Activated naive CD4-positive, alpha-beta T cell treated with anti-CD3 and anti-CD28 coated beads for 36 hours (primary cell): ENCODE results near the gene PNMA1. TPM values are rescaled to one million over a fixed set of nuclear protein-coding genes. Genes with fewer than 3 reads are reported as not detected.

Experiments used
- CTCF ChIA-PET: fragments of 350-600 bp; sonication (Branson Sonifier 250); formaldehyde crosslinking; loops from one replicate; lab custom pipeline; 2021; ENCODE audit warnings: antibody characterized with exemption; lab: Charles Lee
- DNase-seq: peaks from one replicate; pipeline ENCODE4 v3.0.0-alpha.2; 2020
- H3K27ac Mint-ChIP-seq: one replicate; pipeline ENCODE4 v1.8.0; 2021; ENCODE audit warnings: mild to moderate bottlenecking, mixed read lengths
- H3K27me3 Mint-ChIP-seq: one replicate; pipeline ENCODE4 v1.8.0; 2021; ENCODE audit warnings: low read depth, mixed read lengths
- H3K36me3 Mint-ChIP-seq: one replicate; pipeline ENCODE4 v1.8.0; 2021; ENCODE audit warnings: low read depth, mixed read lengths
- H3K4me1 Mint-ChIP-seq: one replicate; pipeline ENCODE4 v1.8.0; 2021; ENCODE audit warnings: low read depth, mixed read lengths
- H3K4me3 Mint-ChIP-seq: one replicate; pipeline ENCODE4 v1.8.0; 2021; ENCODE audit warnings: mild to moderate bottlenecking, moderate library complexity, mixed read lengths
- H3K9me3 Mint-ChIP-seq: one replicate; pipeline ENCODE4 v1.8.0; 2021; ENCODE audit warnings: mixed read lengths
- intact Hi-C: fragments of 100-400 bp; cut with micrococcal nuclease; formaldehyde crosslinking; loops from one replicate; pipeline ENCODE4 v1.15.1; 2023
- microRNA-seq: library from miRNA; unstranded; fragments of <30 nt; microRNA quantifications from one replicate; pipeline ENCODE4 v1.2.0, GENCODE V29; 2022; ENCODE audit warnings: borderline microRNAs expressed, borderline replicate concordance
- total RNA-seq, 2 experiments: library from RNA; stranded (reverse); gene quantifications; one replicate each; pipeline ENCODE4 v1.2.3, GENCODE V29; 2021

PNMA1 gene
- total RNA-seq, 2 experiments from 2014 or later, result 18.5 to 19.2 TPM

DNA sequence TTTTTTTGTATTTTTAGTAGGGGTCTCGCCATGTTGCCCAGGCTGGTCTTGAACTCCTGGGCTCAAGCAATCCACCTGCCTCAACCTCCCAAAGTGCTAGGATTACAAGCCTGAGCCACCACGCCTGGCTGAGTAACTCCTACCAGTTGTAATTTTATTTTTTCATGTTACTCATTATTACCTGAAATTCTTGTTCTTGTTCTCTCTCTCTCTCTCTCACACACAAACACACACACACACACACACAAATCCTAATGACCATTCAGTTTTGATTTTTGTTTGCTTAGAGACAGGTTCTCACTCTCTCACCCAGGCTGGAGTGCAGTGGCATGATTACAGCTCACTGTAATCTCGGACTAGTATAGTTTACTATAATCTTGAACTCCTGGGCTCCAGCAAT, 39.2 kb downstream of the PNMA1 start:
- intact Hi-C loops, result no loop called here
- no peak overlapping the region for H3K4me3 Mint-ChIP-seq
- no peak for DNase-seq
- no peak overlapping the region for H3K27ac Mint-ChIP-seq
- no peaks in the 10 kb centered on the region for H3K27me3 Mint-ChIP-seq
- H3K36me3 Mint-ChIP-seq, result no peaks in the 10 kb centered on the region
- H3K4me1 Mint-ChIP-seq, result no peaks in the 10 kb centered on the region
- no peaks in the 10 kb centered on the region for H3K9me3 Mint-ChIP-seq
- CTCF ChIA-PET, result interaction anchor here (0.7 to 0.8 kb wide), 2 partner anchors 202 to 1206 kb away, joined by 3 read pairs; no protein-coding TSS in a partner anchor

DNA sequence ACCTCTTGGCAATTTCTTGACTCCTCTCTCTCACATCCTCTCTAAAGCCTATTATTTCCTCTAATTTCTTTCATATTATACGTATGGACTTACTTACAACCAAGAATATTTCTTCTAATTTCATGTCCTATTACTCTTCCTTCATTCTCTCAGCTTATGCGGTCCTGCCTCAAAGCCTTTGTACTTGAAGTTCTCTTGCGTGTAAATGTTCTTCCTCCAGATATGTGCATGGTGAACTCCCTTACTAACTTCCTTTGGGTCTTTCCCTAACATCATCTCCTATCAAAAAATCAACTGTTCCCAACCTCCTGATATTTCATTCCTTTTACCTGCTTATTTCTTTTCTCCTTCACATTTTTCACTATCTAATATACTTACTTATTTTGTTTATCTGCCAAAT, 46.3 kb downstream of the PNMA1 start:
- Mint-ChIP-seq H3K9me3 (no peaks in the 10 kb centered on the region), H3K4me3 (no peak overlapping the region), H3K27ac (no peak overlapping the region), H3K27me3 (no peaks in the 10 kb centered on the region), H3K36me3 (peaks cover under 1% of the 10 kb centered on the region), H3K4me1 (peaks cover 2% of the 10 kb centered on the region)
- intact Hi-C loops, result no loop called here
- DNase-seq, result no peak
- CTCF ChIA-PET, result no interaction called here

DNA sequence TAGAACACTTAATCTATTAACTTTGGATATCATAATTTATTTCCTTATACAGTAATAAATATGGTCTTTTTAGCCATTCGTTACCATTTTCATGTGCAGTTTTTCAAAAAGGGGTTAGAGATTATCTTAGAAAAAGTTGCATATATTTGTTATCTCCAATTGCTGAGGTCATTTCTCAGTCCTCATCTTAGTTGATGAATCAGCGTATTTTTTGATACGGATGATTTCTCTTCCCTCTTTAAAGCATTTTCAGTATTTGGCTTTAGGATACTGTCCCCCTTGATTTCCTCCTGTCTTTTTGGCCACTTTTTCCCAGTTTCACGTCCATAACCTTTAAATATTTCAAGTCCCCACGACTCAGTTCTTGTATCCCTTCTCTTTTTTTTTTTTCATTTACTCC, 47.6 kb downstream of the PNMA1 start:
- no peak for DNase-seq
- Mint-ChIP-seq H3K27ac (no peak overlapping the region), H3K36me3 (peaks cover 5% of the 10 kb centered on the region), H3K4me1 (peaks cover 2% of the 10 kb centered on the region), H3K9me3 (no peaks in the 10 kb centered on the region), H3K4me3 (no peak overlapping the region), H3K27me3 (no peaks in the 10 kb centered on the region)
- intact Hi-C loops, result no loop called here
- CTCF ChIA-PET, result no interaction called here

DNA sequence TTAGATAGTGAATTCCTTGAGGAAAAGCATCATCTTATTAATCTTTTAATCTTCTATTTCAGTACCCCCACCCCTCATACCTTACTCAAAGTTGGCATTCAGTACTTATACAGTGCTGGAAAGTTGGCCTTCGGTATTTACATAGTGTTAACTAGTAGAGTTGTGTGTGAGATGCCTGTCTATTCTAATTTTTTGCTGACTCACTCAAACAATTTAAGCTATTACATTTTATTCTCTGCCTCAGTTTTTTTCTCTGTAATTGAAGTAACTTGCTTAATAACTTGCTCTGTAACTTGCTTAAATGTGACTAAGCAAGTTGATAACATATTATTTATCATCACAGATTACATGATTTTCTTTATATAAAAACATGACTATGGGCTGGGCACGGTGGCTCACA, 49.1 kb downstream of the PNMA1 start:
- CTCF ChIA-PET, result interaction anchor here (0.6 to 1.6 kb wide), 2 partner anchors 32 to 38 kb away, joined by 3 read pairs; no protein-coding TSS in a partner anchor
- H3K27me3 Mint-ChIP-seq, result no peaks in the 10 kb centered on the region
- no peak overlapping the region for H3K27ac Mint-ChIP-seq
- intact Hi-C loops, result no loop called here
- no peaks in the 10 kb centered on the region for H3K9me3 Mint-ChIP-seq
- H3K4me3 Mint-ChIP-seq, result no peak overlapping the region
- peaks cover 8% of the 10 kb centered on the region for H3K36me3 Mint-ChIP-seq
- no peak for DNase-seq
- H3K4me1 Mint-ChIP-seq, result peaks cover 2% of the 10 kb centered on the region

DNA sequence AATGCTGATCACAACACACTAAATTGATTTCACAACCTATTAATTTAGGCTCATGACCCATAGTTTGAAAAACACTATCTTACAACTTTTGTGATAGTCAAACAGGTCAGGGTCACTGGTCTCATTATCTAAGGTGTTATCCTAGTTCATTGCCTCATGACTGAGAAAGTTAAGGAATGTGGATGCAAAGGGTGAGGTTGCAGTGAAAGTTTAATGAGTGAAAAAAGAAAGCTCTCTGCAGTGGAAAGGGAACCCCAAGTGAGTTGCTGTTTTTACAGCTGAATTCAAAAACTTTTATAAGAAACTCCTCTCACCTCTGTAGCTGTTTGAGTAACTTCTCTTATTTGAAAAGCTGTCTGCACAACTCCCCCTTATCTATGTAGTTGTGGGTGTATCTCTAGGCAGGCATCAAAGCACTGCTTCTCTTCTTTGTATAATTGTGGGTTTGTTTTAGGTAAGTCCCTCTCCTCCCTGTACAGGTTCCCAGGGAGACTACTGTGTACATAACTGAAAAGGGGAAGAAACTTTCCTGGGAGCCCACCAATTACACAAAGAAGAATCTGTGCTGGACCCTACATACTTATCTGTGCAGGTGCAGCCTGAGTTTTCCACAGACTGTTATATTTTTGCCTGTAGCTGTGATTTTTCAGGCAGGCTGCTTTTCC, 50.5 kb downstream of the PNMA1 start:
- intact Hi-C loops, result no loop called here
- no peak overlapping the region for H3K4me3 Mint-ChIP-seq
- peaks cover 2% of the 10 kb centered on the region for H3K4me1 Mint-ChIP-seq
- no peak overlapping the region for H3K27ac Mint-ChIP-seq
- CTCF ChIA-PET, result interaction anchor here (0.6 kb wide), 1 partner anchor 13 kb away, joined by 3 read pairs; no protein-coding TSS in a partner anchor
- no peaks in the 10 kb centered on the region for H3K27me3 Mint-ChIP-seq
- no peak for DNase-seq
- H3K9me3 Mint-ChIP-seq, result no peaks in the 10 kb centered on the region
- H3K36me3 Mint-ChIP-seq, result peaks cover 8% of the 10 kb centered on the region

DNA sequence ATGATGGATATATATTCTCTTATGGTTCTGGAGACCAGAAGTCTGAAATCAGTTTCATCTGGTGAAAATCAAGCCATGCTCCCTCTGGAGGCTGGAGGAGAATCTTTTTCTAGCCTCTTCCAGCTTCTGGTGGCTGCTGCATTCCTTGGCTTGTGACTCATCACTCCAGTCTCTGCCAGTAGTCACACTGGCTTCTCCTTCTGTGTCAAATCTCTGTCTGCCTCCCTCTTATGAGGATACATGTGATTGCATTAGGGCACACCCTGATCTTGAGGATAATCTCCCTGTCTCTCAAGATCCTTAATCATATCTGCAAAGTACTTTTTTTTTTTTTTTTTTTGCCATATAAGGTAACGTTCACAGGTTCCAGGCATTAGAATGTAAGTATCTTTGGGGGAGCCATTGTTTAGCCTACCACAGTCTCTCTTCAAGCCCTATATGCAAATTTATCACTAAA, 51.7 kb downstream of the PNMA1 start:
- CTCF ChIA-PET, result interaction anchor here (0.6 kb wide), 1 partner anchor 163 kb away, joined by 5 read pairs; no protein-coding TSS in a partner anchor
- peaks cover 2% of the 10 kb centered on the region for H3K4me1 Mint-ChIP-seq
- no peaks in the 10 kb centered on the region for H3K9me3 Mint-ChIP-seq
- H3K27me3 Mint-ChIP-seq, result no peaks in the 10 kb centered on the region
- H3K27ac Mint-ChIP-seq, result no peak overlapping the region
- peaks cover 8% of the 10 kb centered on the region for H3K36me3 Mint-ChIP-seq
- no peak for DNase-seq
- no peak overlapping the region for H3K4me3 Mint-ChIP-seq
- intact Hi-C loops, result no loop called here

DNA sequence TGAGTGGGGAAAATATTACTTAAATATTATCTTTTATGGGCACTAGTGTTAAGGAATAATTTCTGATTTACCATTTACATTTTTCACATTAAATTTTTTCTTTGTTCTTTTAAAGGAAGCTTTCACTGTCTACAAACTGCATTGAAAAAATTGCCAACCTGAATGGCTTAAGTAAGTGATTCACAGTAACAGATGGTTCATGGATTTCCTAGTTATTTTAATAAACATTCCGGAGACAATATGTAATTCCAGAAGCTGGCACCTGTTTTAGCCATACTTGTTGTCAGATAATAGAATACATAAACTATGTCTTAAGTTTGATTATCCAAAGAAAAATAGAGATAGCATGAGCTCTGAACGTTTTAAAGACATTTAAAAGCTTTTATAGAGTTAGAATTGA, 52.3 kb downstream of the PNMA1 start:
- H3K27me3 Mint-ChIP-seq, result no peaks in the 10 kb centered on the region
- DNase-seq, result no peak
- no peaks in the 10 kb centered on the region for H3K9me3 Mint-ChIP-seq
- peaks cover 2% of the 10 kb centered on the region for H3K4me1 Mint-ChIP-seq
- H3K36me3 Mint-ChIP-seq, result peaks cover 8% of the 10 kb centered on the region
- intact Hi-C loops, result no loop called here
- no peak overlapping the region for H3K4me3 Mint-ChIP-seq
- H3K27ac Mint-ChIP-seq, result no peak overlapping the region
- CTCF ChIA-PET, result no interaction called here

Small RNA genes within 50 kb of the gene (microRNA-seq; reads per million reads assigned to microRNA genes)
- not detected for gene MIR4505

Other genes with a start within 250 kb of the PNMA1 start
- 1 to 10 TPM; 8.1 to 8.9 TPM for gene RIOX1, start 223.5 kb downstream of the PNMA1 start, total RNA-seq
- gene ACOT1, start 177.2 kb downstream of the PNMA1 start, total RNA-seq, result under 1 TPM; 0.72 to 0.79 TPM
- gene HEATR4, start 155.4 kb downstream of the PNMA1 start, total RNA-seq, result not detected
- gene ACOT2, start 145.2 kb downstream of the PNMA1 start, total RNA-seq, result 1 to 10 TPM; 2.9 to 3.3 TPM
- 1 to 10 TPM; 1.4 to 1.7 TPM for gene ACOT4, start 122.5 kb downstream of the PNMA1 start, total RNA-seq
- gene ACOT6, start 101.9 kb downstream of the PNMA1 start, total RNA-seq, result not detected
- 1 to 10 TPM; 4.4 TPM for gene DNAL1, start 69.4 kb downstream of the PNMA1 start, total RNA-seq
- gene PTGR2, start 137.4 kb upstream of the PNMA1 start, total RNA-seq, result 10 to 100 TPM; 10.7 to 14.1 TPM
- gene ZNF410, start 172.5 kb upstream of the PNMA1 start, total RNA-seq, result 10 to 100 TPM; 51.0 to 56.8 TPM
- gene FAM161B, start 235.7 kb upstream of the PNMA1 start, total RNA-seq, result 1 to 10 TPM; 1.5 to 1.6 TPM
- 10 to 100 TPM; 17.6 to 17.7 TPM for gene COQ6, start 235.9 kb upstream of the PNMA1 start, total RNA-seq